Activated T-cell treated with anti-CD3 and anti-CD28 coated beads, Interleukin-2, amount 50 U/mL, for 1 hour (primary cell): ENCODE measurements around the gene PIP4K2C.
"Not testable (repeated sequence)": the region's sequence is repeated elsewhere in the genome, so short reads cannot be mapped to it uniquely, and the experiment has no call there.

Source experiments
- DNase-seq: peaks from one replicate; pipeline ENCODE4 v3.0.0-alpha.2; 2020

PIP4K2C gene

GRCh38 chr12:57586128-57586527 is 4.9 kb upstream of the PIP4K2C start:
- no peak for DNase-seq

GRCh38 chr12:57586832-57587429 is 4.1 kb upstream of the PIP4K2C start:
- no peak for DNase-seq

GRCh38 chr12:57588951-57589610 is 1.9 kb upstream of the PIP4K2C start:
- not testable (repeated sequence) for DNase-seq

- no peak for DNase-seq
Measured at GRCh38 chr12:57590479-57590863, 521 bp upstream of the PIP4K2C start.

- no peak for DNase-seq
Measured at GRCh38 chr12:57591782-57592325, 862 bp downstream of the PIP4K2C start.

GRCh38 chr12:57592551-57593165 is 1.7 kb downstream of the PIP4K2C start:
- DNase-seq, result no peak

- DNase-seq, result no peak
Measured at GRCh38 chr12:57593187-57593586, 2.2 kb downstream of the PIP4K2C start.

- no peak for DNase-seq
Measured at GRCh38 chr12:57600395-57600794, 9.4 kb downstream of the PIP4K2C start.

GRCh38 chr12:57602544-57602943 is 11.6 kb downstream of the PIP4K2C start:
- no peak for DNase-seq

GRCh38 chr12:57603324-57603723 is 12.3 kb downstream of the PIP4K2C start:
- DNase-seq, result no peak

- no peak for DNase-seq
Measured at GRCh38 chr12:57603815-57604453, 12.9 kb downstream of the PIP4K2C start.

- peak; percentile 47 for DNase-seq
Measured at GRCh38 chr12:57604454-57604991, 13.5 kb downstream of the PIP4K2C start, which contains the start of gene DTX3. Gene DTX3 (plus strand): TSS chr12:57604824. CDS start chr12:57606518, 1,694 bp downstream.

- no peak for DNase-seq
Measured at GRCh38 chr12:57604992-57605810, 14.2 kb downstream of the PIP4K2C start.

- DNase-seq, result no peak
Measured at GRCh38 chr12:57605811-57606311, 14.9 kb downstream of the PIP4K2C start.

GRCh38 chr12:57606399-57606798 is 15.4 kb downstream of the PIP4K2C start:
- no peak for DNase-seq

GRCh38 chr12:57606821-57607220 is 15.8 kb downstream of the PIP4K2C start:
- no peak for DNase-seq

- DNase-seq, result no peak
Measured at GRCh38 chr12:57607958-57608663, 17.1 kb downstream of the PIP4K2C start.

- no peak for DNase-seq
Measured at GRCh38 chr12:57609101-57609780, 18.2 kb downstream of the PIP4K2C start.

GRCh38 chr12:57609781-57610553 is 19.0 kb downstream of the PIP4K2C start:
- no peak for DNase-seq

- no peak for DNase-seq
Measured at GRCh38 chr12:57610554-57611107, 19.6 kb downstream of the PIP4K2C start.
